Glutamatergic neuron (in vitro differentiated cells): ENCODE data around the gene ZCCHC7. TPM values are rescaled to one million over a fixed set of nuclear protein-coding genes. Genes with fewer than 3 reads are reported as not detected.
"Not testable (repeated sequence)": the region's sequence is repeated elsewhere in the genome, so short reads cannot be mapped to it uniquely, and the experiment has no call there.

Experiments
- DNase-seq: peaks from one replicate; pipeline ENCODE4 v3.0.0; 2022
- H3K27ac Mint-ChIP-seq: one replicate; pipeline ENCODE4 v1.8.0; 2020; ENCODE audit warnings: mild to moderate bottlenecking, mixed read lengths, inconsistent platforms; ENCODE audit not compliant: unreplicated experiment
- H3K27me3 Mint-ChIP-seq: one replicate; pipeline ENCODE4 v1.8.0; 2020; ENCODE audit warnings: mild to moderate bottlenecking, moderate library complexity, mixed read lengths, inconsistent platforms; ENCODE audit not compliant: unreplicated experiment
- H3K36me3 Mint-ChIP-seq: one replicate; pipeline ENCODE4 v1.8.0; 2020; ENCODE audit warnings: mild to moderate bottlenecking, mixed read lengths, inconsistent platforms; ENCODE audit not compliant: unreplicated experiment
- H3K4me1 Mint-ChIP-seq: one replicate; pipeline ENCODE4 v1.8.0; 2020; ENCODE audit warnings: mild to moderate bottlenecking, low read depth, mixed read lengths, inconsistent platforms; ENCODE audit not compliant: unreplicated experiment
- H3K4me3 Mint-ChIP-seq: one replicate; pipeline ENCODE4 v1.8.0; 2020; ENCODE audit warnings: mild to moderate bottlenecking, mixed read lengths, inconsistent platforms; ENCODE audit not compliant: unreplicated experiment
- H3K9me3 Mint-ChIP-seq: one replicate; pipeline ENCODE4 v1.8.0; 2020; ENCODE audit warnings: mild to moderate bottlenecking, moderate library complexity, mixed read lengths, inconsistent platforms; ENCODE audit not compliant: unreplicated experiment
- total RNA-seq: library from RNA; stranded (reverse); fragmentation: NEBNext Ultra II Directional; extraction: Animal tissue kit (Norgen Biotek cat#: 25700); gene quantifications from one replicate; pipeline ENCODE4 v1.2.1, GENCODE V29; 2021; ENCODE audit not compliant: unreplicated experiment
- TF ChIP-seq, protein P1 (sequence below): fragments of 200-600 bp; sonication (generic); IDR thresholded peaks from one replicate; pipeline ENCODE4 v1.5.0; 2021; ENCODE audit not compliant: partially characterized antibody, unreplicated experiment

The ZCCHC7 gene
- total RNA-seq, 1 donor from 2014 or later = 31.1 TPM

- TF ChIP-seq, protein P1, sequence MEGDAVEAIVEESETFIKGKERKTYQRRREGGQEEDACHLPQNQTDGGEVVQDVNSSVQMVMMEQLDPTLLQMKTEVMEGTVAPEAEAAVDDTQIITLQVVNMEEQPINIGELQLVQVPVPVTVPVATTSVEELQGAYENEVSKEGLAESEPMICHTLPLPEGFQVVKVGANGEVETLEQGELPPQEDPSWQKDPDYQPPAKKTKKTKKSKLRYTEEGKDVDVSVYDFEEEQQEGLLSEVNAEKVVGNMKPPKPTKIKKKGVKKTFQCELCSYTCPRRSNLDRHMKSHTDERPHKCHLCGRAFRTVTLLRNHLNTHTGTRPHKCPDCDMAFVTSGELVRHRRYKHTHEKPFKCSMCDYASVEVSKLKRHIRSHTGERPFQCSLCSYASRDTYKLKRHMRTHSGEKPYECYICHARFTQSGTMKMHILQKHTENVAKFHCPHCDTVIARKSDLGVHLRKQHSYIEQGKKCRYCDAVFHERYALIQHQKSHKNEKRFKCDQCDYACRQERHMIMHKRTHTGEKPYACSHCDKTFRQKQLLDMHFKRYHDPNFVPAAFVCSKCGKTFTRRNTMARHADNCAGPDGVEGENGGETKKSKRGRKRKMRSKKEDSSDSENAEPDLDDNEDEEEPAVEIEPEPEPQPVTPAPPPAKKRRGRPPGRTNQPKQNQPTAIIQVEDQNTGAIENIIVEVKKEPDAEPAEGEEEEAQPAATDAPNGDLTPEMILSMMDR = no peak
- H3K27me3 Mint-ChIP-seq = no peaks in the 10 kb centered on the region
- H3K4me1 Mint-ChIP-seq = no peaks in the 10 kb centered on the region
- H3K9me3 Mint-ChIP-seq = peaks cover 1% of the 10 kb centered on the region
- H3K36me3 Mint-ChIP-seq = no peaks in the 10 kb centered on the region
- no peak for DNase-seq
- no peak overlapping the region for H3K4me3 Mint-ChIP-seq
- no peak overlapping the region for H3K27ac Mint-ChIP-seq
These were observed 36.5 kb downstream of the ZCCHC7 start for GRCh38 chr9:37156781-37157356.

GRCh38 chr9:37157726-37158377, 37.5 kb downstream of the ZCCHC7 start:
- H3K36me3 Mint-ChIP-seq = no peaks in the 10 kb centered on the region
- H3K9me3 Mint-ChIP-seq = peaks cover 1% of the 10 kb centered on the region
- H3K27ac Mint-ChIP-seq = no peak overlapping the region

GRCh38 chr9:37163299-37163698, 42.9 kb downstream of the ZCCHC7 start:
- TF ChIP-seq, protein P1 = no peak
- H3K4me1 Mint-ChIP-seq = peaks cover 1% of the 10 kb centered on the region
- H3K9me3 Mint-ChIP-seq = no peaks in the 10 kb centered on the region
- H3K36me3 Mint-ChIP-seq = no peaks in the 10 kb centered on the region
- DNase-seq = no peak
- H3K4me3 Mint-ChIP-seq = no peak overlapping the region
- H3K27me3 Mint-ChIP-seq = peaks cover 2% of the 10 kb centered on the region
- H3K27ac Mint-ChIP-seq = no peak overlapping the region

More at GRCh38 chr9:37157726-37158377, 37.5 kb downstream of the ZCCHC7 start:
- H3K4me1 Mint-ChIP-seq = no peaks in the 10 kb centered on the region
- TF ChIP-seq, protein P1 = no peak
- H3K4me3 Mint-ChIP-seq = no peak overlapping the region
- no peak for DNase-seq
- no peaks in the 10 kb centered on the region for H3K27me3 Mint-ChIP-seq

- DNase-seq, H3K9me3 Mint-ChIP-seq, H3K36me3 Mint-ChIP-seq, H3K4me1 Mint-ChIP-seq, H3K4me3 Mint-ChIP-seq, H3K27me3 Mint-ChIP-seq, H3K27ac Mint-ChIP-seq: not testable (repeated sequence)
These were observed 44.0 kb downstream of the ZCCHC7 start for GRCh38 chr9:37164335-37164734.

DNA sequence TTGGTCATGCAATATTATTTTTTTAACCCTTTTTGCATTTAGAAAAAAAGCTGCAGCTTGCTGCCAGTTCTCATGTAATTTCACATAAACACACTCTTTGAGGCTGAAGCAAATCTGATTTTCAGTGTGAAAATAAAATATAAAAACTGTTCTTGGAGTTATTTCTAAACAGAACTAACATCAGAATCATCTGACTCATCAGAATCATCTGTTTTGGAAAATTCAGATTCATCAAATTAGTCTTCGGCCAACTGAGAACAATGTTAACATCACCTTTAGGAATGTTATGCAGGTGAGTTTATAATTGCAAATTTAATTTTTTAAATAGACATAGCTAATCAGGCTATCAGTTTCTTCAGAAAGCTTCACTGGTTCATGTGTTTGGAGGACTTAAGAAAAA, 45.3 kb downstream of the ZCCHC7 start:
- H3K27me3 Mint-ChIP-seq = peaks cover 2% of the 10 kb centered on the region
- H3K4me1 Mint-ChIP-seq = peaks cover 1% of the 10 kb centered on the region
- no peak overlapping the region for H3K27ac Mint-ChIP-seq
- TF ChIP-seq, protein P1 = no peak
- H3K36me3 Mint-ChIP-seq = no peaks in the 10 kb centered on the region
- H3K9me3 Mint-ChIP-seq = no peaks in the 10 kb centered on the region
- DNase-seq = no peak
- no peak overlapping the region for H3K4me3 Mint-ChIP-seq
